ENCODE measurements around the gene ZSCAN5A. TPM values are rescaled to one million over a fixed set of nuclear protein-coding genes. Genes with fewer than 3 reads are reported as not detected.

Gene ZSCAN5A
- total and polyA plus RNA-seq, 2 of the 13 experiments (the other 11 are each of a cell fraction or from before 2014, with no cell fraction given): 9.5 to 17.8 TPM

GRCh38 chr19:56355517-56355916 lies 40.9 kb upstream of the ZSCAN5A start (continued):
- TF ChIP-seq SOX6 (IDR thresholded peaks at IDR 0.05) (no peak), SOX6 (CRISPR knock-in tag; IDR thresholded peaks at IDR 0.05) (peak; percentile 33; the same call in 1 of the 2 replicates), PAXIP1 (CRISPR knock-in tag; conservative IDR thresholded peaks at IDR 0.05) (peak; percentile 90), MIXL1 (CRISPR knock-in tag; IDR thresholded peaks at IDR 0.05) (0 out of 2 replicates have a peak, but pooled peaks have one; percentile 54), FOXP1 (IDR thresholded peaks at IDR 0.05) (no peak), FOXP1 (CRISPR knock-in tag; IDR thresholded peaks at IDR 0.05) (peak; percentile 83), NR2F2 (IDR thresholded peaks at IDR 0.05; ENCODE audit: borderline replicate concordance, low read depth) (peak; percentile 42; the same call in 1 of the 2 replicates), ZGPAT (CRISPR knock-in tag; IDR thresholded peaks at IDR 0.05) (0 out of 2 replicates have a peak, but pooled peaks have one; percentile 28), ZNF7 (CRISPR knock-in tag; IDR thresholded peaks at IDR 0.05) (no peak), PHF21A (CRISPR knock-in tag; IDR thresholded peaks at IDR 0.05) (peak; percentile 22; the same call in 1 of the 2 replicates), ZNF792 (CRISPR knock-in tag; IDR thresholded peaks at IDR 0.05) (no peak), ZNF670 (CRISPR knock-in tag; IDR thresholded peaks at IDR 0.05; ENCODE audit: borderline replicate concordance) (no peak), RARA (CRISPR knock-in tag; IDR thresholded peaks at IDR 0.05) (peak; percentile 56), FOXA3 (CRISPR knock-in tag; IDR thresholded peaks at IDR 0.05) (peak; percentile 82), PHB2 (IDR thresholded peaks at IDR 0.05; ENCODE audit: partially characterized antibody) (no peak), ELF3 (CRISPR knock-in tag; IDR thresholded peaks at IDR 0.05) (peak; percentile 48; the same call in 1 of the 2 replicates), REPIN1 (CRISPR knock-in tag; IDR thresholded peaks at IDR 0.05; ENCODE audit: borderline replicate concordance, low read depth) (no peak), NR2F6 (IDR thresholded peaks at IDR 0.05) (peak; percentile 59), NR2F6 (CRISPR knock-in tag; IDR thresholded peaks at IDR 0.05) (0 out of 2 replicates have a peak, but pooled peaks have one; percentile 22), SMYD3 (CRISPR knock-in tag; IDR thresholded peaks at IDR 0.05) (no peak), BCL6 (CRISPR knock-in tag; IDR thresholded peaks at IDR 0.05) (peak; percentile 47)
- TF ChIP-seq, protein P1, sequence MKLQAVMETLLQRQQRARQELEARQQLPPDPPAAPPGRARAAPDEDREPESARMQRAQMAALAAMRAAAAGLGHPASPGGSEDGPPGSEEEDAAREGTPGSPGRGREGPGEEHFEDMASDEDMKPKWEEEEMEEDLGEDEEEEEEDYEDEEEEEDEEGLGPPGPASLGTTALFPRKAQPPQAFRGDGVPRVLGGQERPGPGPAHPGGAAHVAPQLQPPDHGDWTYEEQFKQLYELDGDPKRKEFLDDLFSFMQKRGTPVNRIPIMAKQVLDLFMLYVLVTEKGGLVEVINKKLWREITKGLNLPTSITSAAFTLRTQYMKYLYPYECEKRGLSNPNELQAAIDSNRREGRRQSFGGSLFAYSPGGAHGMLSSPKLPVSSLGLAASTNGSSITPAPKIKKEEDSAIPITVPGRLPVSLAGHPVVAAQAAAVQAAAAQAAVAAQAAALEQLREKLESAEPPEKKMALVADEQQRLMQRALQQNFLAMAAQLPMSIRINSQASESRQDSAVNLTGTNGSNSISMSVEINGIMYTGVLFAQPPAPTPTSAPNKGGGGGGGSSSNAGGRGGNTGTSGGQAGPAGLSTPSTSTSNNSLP (IDR thresholded peaks at IDR 0.05; ENCODE audit: low read depth, low read length): peak; percentile 77; the same call in 1 of the 2 replicates

Data from HepG2 (cell line).